CD4-positive, CD25-positive, alpha-beta regulatory T cell (primary cell): ENCODE results near the gene AMFR. TPM values are rescaled to one million over a fixed set of nuclear protein-coding genes. Genes with fewer than 3 reads are reported as not detected.

Experiments
- ATAC-seq, 2 donors: fragments of 150-1000 bp; cut with Tn5 transposase; one replicate each; pipeline ENCODE4 v1.10.0; 2021; ENCODE audit warnings: low read depth in 2 of 2, moderate number of reproducible peaks in 2 of 2, moderate library complexity in 1 of 2
- DNase-seq, 3 donors: peaks; one replicate each; pipeline versions ENCODE4 v3.0.0 to v3.0.0-alpha.2; 2012 to 2022; ENCODE audit warnings: mixed read lengths in 1 of 3
- H3K27ac ChIP-seq: one replicate; pipeline ENCODE4 v1.7.0; 2013; ENCODE audit warnings: mild to moderate bottlenecking, low read length; ENCODE audit not compliant: insufficient read depth, poor library complexity, severe bottlenecking
- H3K27me3 ChIP-seq: one replicate; pipeline ENCODE4 v1.7.0; 2013; ENCODE audit warnings: low read length; ENCODE audit not compliant: control insufficient read depth, insufficient read depth
- H3K36me3 ChIP-seq: one replicate; pipeline ENCODE4 v1.7.0; 2013; ENCODE audit warnings: mild to moderate bottlenecking, low read length, moderate library complexity; ENCODE audit not compliant: control insufficient read depth, insufficient read depth
- H3K4me1 ChIP-seq: 2 replicates; pipeline ENCODE4 v1.7.0; 2013; ENCODE audit warnings: mild to moderate bottlenecking, low read length; ENCODE audit not compliant: insufficient read depth, control insufficient read depth, poor library complexity, severe bottlenecking
- H3K4me3 ChIP-seq: one replicate; pipeline ENCODE4 v1.7.0; 2013; ENCODE audit warnings: low read depth, mild to moderate bottlenecking, low read length, moderate library complexity
- H3K9me3 ChIP-seq, 2 experiments: 1 replicate in 1 of 2; 2 replicates in 1 of 2; pipeline ENCODE4 v1.7.0; 2013; ENCODE audit warnings: low read length in 2 of 2, mild to moderate bottlenecking in 1 of 2, moderate library complexity in 1 of 2; ENCODE audit not compliant: control insufficient read depth in 2 of 2
- H3K27ac Mint-ChIP-seq, 3 donors: one replicate each; pipeline ENCODE4 v1.8.0; 2020 to 2022; ENCODE audit warnings: mild to moderate bottlenecking in 3 of 3, mixed read lengths in 3 of 3, moderate library complexity in 2 of 3
- H3K27me3 Mint-ChIP-seq: one replicate; pipeline ENCODE4 v1.8.0; 2022; ENCODE audit warnings: mild to moderate bottlenecking, mixed read lengths
- H3K36me3 Mint-ChIP-seq: one replicate; pipeline ENCODE4 v1.8.0; 2020; ENCODE audit warnings: mixed read lengths
- H3K4me1 Mint-ChIP-seq, 4 donors: one replicate each; pipeline ENCODE4 v1.8.0; 2020 to 2022; ENCODE audit warnings: mixed read lengths in 4 of 4, mild to moderate bottlenecking in 1 of 4
- H3K4me3 Mint-ChIP-seq, 4 donors: one replicate each; pipeline ENCODE4 v1.8.0; 2020 to 2022; ENCODE audit warnings: mild to moderate bottlenecking in 4 of 4, mixed read lengths in 4 of 4, moderate library complexity in 3 of 4
- H3K9me3 Mint-ChIP-seq, 7 donors: one replicate each; pipeline ENCODE4 v1.8.0; 2020 to 2022; ENCODE audit warnings: mixed read lengths in 7 of 7, mild to moderate bottlenecking in 3 of 7, moderate library complexity in 2 of 7
- polyA plus RNA-seq, 4 donors: library from polyadenylated mRNA; unstranded; fragments of 300-500 nt; fragmentation: Illumina TruSeq; gene quantifications; one replicate each; pipeline ENCODE4 v1.2.3, GENCODE V29; 2021
- total RNA-seq: library from RNA; stranded (reverse); gene quantifications from one replicate; pipeline ENCODE4 v1.2.3, GENCODE V29; 2022

The AMFR gene
- total and polyA plus RNA-seq, 5 donors from 2014 or later, result 21.1 to 77.3 (median 52.4) TPM

- H3K4me3 Mint-ChIP-seq, result peak overlapping the region; percentile 90 to 97 (median 94)
- H3K4me3 ChIP-seq, result peak overlapping the region; percentile 94
- no peaks in the 10 kb centered on the region for H3K9me3 ChIP-seq
- H3K27ac Mint-ChIP-seq, result peak overlapping the region; percentile 83 to 95 (median 93)
- DNase-seq (peak in 2 of 3 donors; percentile 34 to 42), ATAC-seq (no peak)
- peaks cover 39 to 50% (median 46%) of the 10 kb centered on the region in 4 donors for H3K4me1 Mint-ChIP-seq
- no peaks in the 10 kb centered on the region for H3K27me3 Mint-ChIP-seq
- H3K4me1 ChIP-seq, result peaks cover 29% of the 10 kb centered on the region
- H3K36me3 Mint-ChIP-seq, result peaks cover 5% of the 10 kb centered on the region
- H3K36me3 ChIP-seq, result no peaks in the 10 kb centered on the region
- peak overlapping the region; percentile 10 for H3K27ac ChIP-seq
- H3K9me3 Mint-ChIP-seq, result no peaks in the 10 kb centered on the region
- no peaks in the 10 kb centered on the region for H3K27me3 ChIP-seq
Observed at GRCh38 chr16:56423584-56424403, 1.6 kb downstream of the AMFR start.

- Mint-ChIP-seq H3K36me3 (peaks cover 5% of the 10 kb centered on the region), H3K4me3 (peak overlapping the region; percentile 66 to 95 (median 84)), H3K27me3 (no peaks in the 10 kb centered on the region), H3K4me1 (peaks cover 39 to 50% (median 48%) of the 10 kb centered on the region in 4 donors), H3K27ac (peak overlapping the region in 2 of 3 donors; percentile 57 to 69), H3K9me3 (no peaks in the 10 kb centered on the region)
- Histone ChIP-seq H3K27me3 (no peaks in the 10 kb centered on the region), H3K27ac (no peak overlapping the region), H3K4me3 (peak overlapping the region; percentile 94), H3K4me1 (peaks cover 29% of the 10 kb centered on the region), H3K9me3 (no peaks in the 10 kb centered on the region), H3K36me3 (no peaks in the 10 kb centered on the region)
- no peak for DNase-seq
- ATAC-seq, result no peak
Observed at GRCh38 chr16:56422896-56423441, 2.4 kb downstream of the AMFR start.

GRCh38 chr16:56421976-56422669 is 3.2 kb downstream of the AMFR start:
- Histone ChIP-seq H3K9me3 (no peaks in the 10 kb centered on the region), H3K4me3 (peak overlapping the region; percentile 94), H3K4me1 (peaks cover 29% of the 10 kb centered on the region), H3K36me3 (no peaks in the 10 kb centered on the region), H3K27ac (no peak overlapping the region), H3K27me3 (no peaks in the 10 kb centered on the region)
- Mint-ChIP-seq H3K27ac (peak overlapping the region; percentile 49 to 75 (median 57)), H3K36me3 (peaks cover 5% of the 10 kb centered on the region), H3K4me3 (peak overlapping the region; percentile 13 to 94 (median 70)), H3K4me1 (peaks cover 36 to 53% (median 46%) of the 10 kb centered on the region in 4 donors), H3K9me3 (no peaks in the 10 kb centered on the region), H3K27me3 (no peaks in the 10 kb centered on the region)
- ATAC-seq (no peak), DNase-seq (no peak)

- peak overlapping the region; percentile 26 to 94 (median 70) for H3K4me3 Mint-ChIP-seq
- no peaks in the 10 kb centered on the region for H3K27me3 Mint-ChIP-seq
- ATAC-seq (no peak), DNase-seq (no peak)
- H3K9me3 Mint-ChIP-seq, result no peaks in the 10 kb centered on the region
- Histone ChIP-seq H3K27ac (no peak overlapping the region), H3K27me3 (no peaks in the 10 kb centered on the region), H3K4me3 (no peak overlapping the region), H3K36me3 (no peaks in the 10 kb centered on the region), H3K9me3 (no peaks in the 10 kb centered on the region), H3K4me1 (peaks cover 29% of the 10 kb centered on the region)
- H3K27ac Mint-ChIP-seq, result peak overlapping the region; percentile 22 to 66 (median 57)
- peaks cover 5% of the 10 kb centered on the region for H3K36me3 Mint-ChIP-seq
- peaks cover 33 to 51% (median 47%) of the 10 kb centered on the region in 4 donors for H3K4me1 Mint-ChIP-seq
Observed at GRCh38 chr16:56421313-56421712, 4.0 kb downstream of the AMFR start.

- Histone ChIP-seq H3K9me3 (no peaks in the 10 kb centered on the region), H3K27ac (no peak overlapping the region), H3K4me3 (no peak overlapping the region), H3K4me1 (peaks cover 25% of the 10 kb centered on the region), H3K36me3 (no peaks in the 10 kb centered on the region), H3K27me3 (no peaks in the 10 kb centered on the region)
- H3K4me1 Mint-ChIP-seq, result peaks cover 37 to 51% (median 46%) of the 10 kb centered on the region in 4 donors
- peak overlapping the region in 1 of 4 donors; percentile 34 for H3K4me3 Mint-ChIP-seq
- ATAC-seq, result no peak
- H3K9me3 Mint-ChIP-seq, result no peaks in the 10 kb centered on the region
- no peak for DNase-seq
- H3K27me3 Mint-ChIP-seq, result no peaks in the 10 kb centered on the region
- peak overlapping the region in 1 of 3 donors; percentile 60 for H3K27ac Mint-ChIP-seq
- H3K36me3 Mint-ChIP-seq, result peaks cover 5% of the 10 kb centered on the region
Observed at GRCh38 chr16:56420613-56421012, 4.7 kb downstream of the AMFR start.

GRCh38 chr16:56419740-56420548 is 5.4 kb downstream of the AMFR start:
- Mint-ChIP-seq H3K4me1 (peaks cover 42 to 58% (median 52%) of the 10 kb centered on the region in 4 donors), H3K27ac (peak overlapping the region in 1 of 3 donors; percentile 60), H3K27me3 (no peaks in the 10 kb centered on the region), H3K36me3 (peaks cover 5% of the 10 kb centered on the region), H3K4me3 (peak overlapping the region in 1 of 4 donors; percentile 34), H3K9me3 (no peaks in the 10 kb centered on the region)
- Histone ChIP-seq H3K27ac (no peak overlapping the region), H3K27me3 (no peaks in the 10 kb centered on the region), H3K4me1 (peaks cover 23% of the 10 kb centered on the region), H3K36me3 (no peaks in the 10 kb centered on the region), H3K9me3 (no peaks in the 10 kb centered on the region), H3K4me3 (no peak overlapping the region)
- ATAC-seq, result no peak
- DNase-seq, result no peak

- Mint-ChIP-seq H3K36me3 (peaks cover 15% of the 10 kb centered on the region), H3K4me1 (peaks cover 26 to 44% (median 41%) of the 10 kb centered on the region in 4 donors), H3K4me3 (no peak overlapping the region), H3K27ac (no peak overlapping the region), H3K9me3 (no peaks in the 10 kb centered on the region), H3K27me3 (no peaks in the 10 kb centered on the region)
- DNase-seq (no peak), ATAC-seq (no peak)
- Histone ChIP-seq H3K4me1 (peaks cover 5% of the 10 kb centered on the region), H3K27me3 (no peaks in the 10 kb centered on the region), H3K27ac (no peak overlapping the region), H3K9me3 (no peaks in the 10 kb centered on the region), H3K36me3 (peaks cover 15% of the 10 kb centered on the region), H3K4me3 (no peak overlapping the region)
Observed at GRCh38 chr16:56417138-56417537, 8.2 kb downstream of the AMFR start.
